Stimulated activated naive CD8-positive, alpha-beta T cell treated with anti-CD3 and anti-CD28 coated beads, Interleukin-15, Interleukin-2, amounts not matched to agents 100 ng/mL and 50 ng/mL, for 24 hours (primary cell): ENCODE results near the gene AJAP1.
"Not testable (repeated sequence)": the region's sequence is repeated elsewhere in the genome, so short reads cannot be mapped to it uniquely, and the experiment has no call there.

Source experiments
- H3K27ac Mint-ChIP-seq: one replicate; pipeline ENCODE4 v1.8.0; 2021; ENCODE audit warnings: mild to moderate bottlenecking, mixed read lengths
- H3K27me3 Mint-ChIP-seq: one replicate; pipeline ENCODE4 v1.8.0; 2021; ENCODE audit warnings: mixed read lengths
- H3K36me3 Mint-ChIP-seq: one replicate; pipeline ENCODE4 v1.8.0; 2021; ENCODE audit warnings: low read depth, mixed read lengths
- H3K4me1 Mint-ChIP-seq: one replicate; pipeline ENCODE4 v1.8.0; 2021; ENCODE audit warnings: low read depth, mixed read lengths
- H3K4me3 Mint-ChIP-seq: one replicate; pipeline ENCODE4 v1.8.0; 2021; ENCODE audit warnings: mild to moderate bottlenecking, mixed read lengths
- H3K9me3 Mint-ChIP-seq: one replicate; pipeline ENCODE4 v1.8.0; 2021; ENCODE audit warnings: mixed read lengths

Gene AJAP1

GRCh38 chr1:4653796-4654725 lies at the start of gene AJAP1:
Gene AJAP1, plus strand, starts transcription at chr1:4654609. Its CDS starts 817 bp downstream, at chr1:4655426.
- no peak within 1 kb of the TSS for H3K27ac Mint-ChIP-seq
- H3K27me3 Mint-ChIP-seq, result peaks cover 30% of the 10 kb centered on the region
- no peak within 1 kb of the TSS for H3K4me3 Mint-ChIP-seq
- no peaks in the 10 kb centered on the region for H3K9me3 Mint-ChIP-seq
- no peaks in the 10 kb centered on the region for H3K4me1 Mint-ChIP-seq
- no peaks in the 10 kb centered on the region for H3K36me3 Mint-ChIP-seq

GRCh38 chr1:4605158-4605557 lies 49.3 kb upstream of the AJAP1 start:
- peaks cover 42% of the 10 kb centered on the region for H3K27me3 Mint-ChIP-seq
- H3K36me3 Mint-ChIP-seq, result no peaks in the 10 kb centered on the region

GRCh38 chr1:4611563-4612341 lies 42.7 kb upstream of the AJAP1 start:
- Mint-ChIP-seq H3K36me3 (no peaks in the 10 kb centered on the region), H3K9me3 (peaks cover 11% of the 10 kb centered on the region), H3K4me1 (no peaks in the 10 kb centered on the region), H3K27ac (no peak overlapping the region), H3K27me3 (peaks cover 12% of the 10 kb centered on the region), H3K4me3 (no peak overlapping the region)

More at GRCh38 chr1:4605158-4605557, 49.3 kb upstream of the AJAP1 start:
- Mint-ChIP-seq H3K4me3 (no peak overlapping the region), H3K27ac (no peak overlapping the region), H3K4me1 (no peaks in the 10 kb centered on the region), H3K9me3 (peaks cover 8% of the 10 kb centered on the region)

- H3K4me1 Mint-ChIP-seq, result no peaks in the 10 kb centered on the region
- peaks cover 9% of the 10 kb centered on the region for H3K9me3 Mint-ChIP-seq
- no peak overlapping the region for H3K27ac Mint-ChIP-seq
- H3K4me3 Mint-ChIP-seq, result no peak overlapping the region
- no peaks in the 10 kb centered on the region for H3K36me3 Mint-ChIP-seq
- peaks cover 6% of the 10 kb centered on the region for H3K27me3 Mint-ChIP-seq
These were observed 41.4 kb upstream of the AJAP1 start for GRCh38 chr1:4612991-4613390.

- Mint-ChIP-seq H3K27ac (no peak overlapping the region), H3K4me1 (no peaks in the 10 kb centered on the region), H3K27me3 (no peaks in the 10 kb centered on the region), H3K4me3 (no peak overlapping the region), H3K9me3 (peaks cover 3% of the 10 kb centered on the region), H3K36me3 (no peaks in the 10 kb centered on the region)
These were observed 40.6 kb upstream of the AJAP1 start for GRCh38 chr1:4613606-4614370.

- Mint-ChIP-seq H3K36me3 (no peaks in the 10 kb centered on the region), H3K27ac (no peak overlapping the region), H3K4me3 (no peak overlapping the region), H3K27me3 (no peaks in the 10 kb centered on the region), H3K9me3 (peaks cover 3% of the 10 kb centered on the region), H3K4me1 (no peaks in the 10 kb centered on the region)
These were observed 39.9 kb upstream of the AJAP1 start for GRCh38 chr1:4614371-4615137.

GRCh38 chr1:4615138-4615470 lies 39.3 kb upstream of the AJAP1 start:
- no peaks in the 10 kb centered on the region for H3K36me3 Mint-ChIP-seq
- H3K4me1 Mint-ChIP-seq, result no peaks in the 10 kb centered on the region
- no peak overlapping the region for H3K27ac Mint-ChIP-seq
- H3K9me3 Mint-ChIP-seq, result peaks cover 3% of the 10 kb centered on the region
- H3K4me3 Mint-ChIP-seq, result no peak overlapping the region
- no peaks in the 10 kb centered on the region for H3K27me3 Mint-ChIP-seq

GRCh38 chr1:4615501-4615900 lies 38.9 kb upstream of the AJAP1 start:
- Mint-ChIP-seq H3K27ac (no peak overlapping the region), H3K9me3 (peaks cover 3% of the 10 kb centered on the region), H3K27me3 (no peaks in the 10 kb centered on the region), H3K4me1 (no peaks in the 10 kb centered on the region), H3K36me3 (no peaks in the 10 kb centered on the region), H3K4me3 (no peak overlapping the region)

GRCh38 chr1:4616831-4617465 lies 37.5 kb upstream of the AJAP1 start:
- no peaks in the 10 kb centered on the region for H3K4me1 Mint-ChIP-seq
- H3K9me3 Mint-ChIP-seq, result no peaks in the 10 kb centered on the region
- H3K36me3 Mint-ChIP-seq, result no peaks in the 10 kb centered on the region
- no peak overlapping the region for H3K4me3 Mint-ChIP-seq
- no peak overlapping the region for H3K27ac Mint-ChIP-seq
- no peaks in the 10 kb centered on the region for H3K27me3 Mint-ChIP-seq

- no peaks in the 10 kb centered on the region for H3K27me3 Mint-ChIP-seq
- no peaks in the 10 kb centered on the region for H3K9me3 Mint-ChIP-seq
- no peak overlapping the region for H3K4me3 Mint-ChIP-seq
- no peaks in the 10 kb centered on the region for H3K36me3 Mint-ChIP-seq
- H3K27ac Mint-ChIP-seq, result no peak overlapping the region
- H3K4me1 Mint-ChIP-seq, result no peaks in the 10 kb centered on the region
These were observed 36.9 kb upstream of the AJAP1 start for GRCh38 chr1:4617506-4617905.

- H3K4me1 Mint-ChIP-seq, H3K4me3 Mint-ChIP-seq, H3K36me3 Mint-ChIP-seq, H3K27me3 Mint-ChIP-seq, H3K9me3 Mint-ChIP-seq, H3K27ac Mint-ChIP-seq: not testable (repeated sequence)
These were observed 35.6 kb upstream of the AJAP1 start for GRCh38 chr1:4618827-4619226.

GRCh38 chr1:4621646-4622045 lies 32.8 kb upstream of the AJAP1 start:
- H3K27me3 Mint-ChIP-seq, result no peaks in the 10 kb centered on the region

GRCh38 chr1:4622821-4623220 lies 31.6 kb upstream of the AJAP1 start:
- Mint-ChIP-seq H3K4me3 (no peak overlapping the region), H3K27me3 (no peaks in the 10 kb centered on the region), H3K36me3 (no peaks in the 10 kb centered on the region), H3K27ac (no peak overlapping the region), H3K4me1 (no peaks in the 10 kb centered on the region), H3K9me3 (no peaks in the 10 kb centered on the region)

More at GRCh38 chr1:4621646-4622045, 32.8 kb upstream of the AJAP1 start:
- no peaks in the 10 kb centered on the region for H3K4me1 Mint-ChIP-seq
- H3K36me3 Mint-ChIP-seq, result no peaks in the 10 kb centered on the region
- no peak overlapping the region for H3K4me3 Mint-ChIP-seq
- no peak overlapping the region for H3K27ac Mint-ChIP-seq
- H3K9me3 Mint-ChIP-seq, result no peaks in the 10 kb centered on the region

GRCh38 chr1:4624141-4624715 lies 30.2 kb upstream of the AJAP1 start:
- Mint-ChIP-seq H3K4me3 (no peak overlapping the region), H3K27me3 (no peaks in the 10 kb centered on the region), H3K4me1 (no peaks in the 10 kb centered on the region), H3K36me3 (no peaks in the 10 kb centered on the region), H3K27ac (no peak overlapping the region), H3K9me3 (no peaks in the 10 kb centered on the region)
